Femur (tissue), 1 donor: Measurements from ENCODE around the gene LSR.
A peak's percentile ranks its signal among the peaks of the same experiment; 100 is the strongest.

ENCODE experiments used
- DNase-seq: peaks from one replicate; pipeline ENCODE4 v3.0.0-alpha.2; 2017

The LSR gene

GRCh38 chr19:35249146-35249847 is 495 bp downstream of the LSR start:
- no peak for DNase-seq

- DNase-seq: no peak
Observed at GRCh38 chr19:35249848-35250711, 1.3 kb downstream of the LSR start.

GRCh38 chr19:35251456-35251855 is 2.7 kb downstream of the LSR start:
- DNase-seq: no peak

GRCh38 chr19:35253316-35254286 is 4.8 kb downstream of the LSR start:
- DNase-seq: no peak

- no peak for DNase-seq
Observed at GRCh38 chr19:35254341-35255297, 5.8 kb downstream of the LSR start.

- DNase-seq: no peak
Observed at GRCh38 chr19:35256566-35256965, 7.8 kb downstream of the LSR start.

- DNase-seq: no peak
Observed at GRCh38 chr19:35257113-35257461, 8.3 kb downstream of the LSR start.

- no peak for DNase-seq
Observed at GRCh38 chr19:35260694-35261304, 12.0 kb downstream of the LSR start.

GRCh38 chr19:35261356-35262100 is 12.7 kb downstream of the LSR start:
- no peak for DNase-seq

- no peak for DNase-seq
Observed at GRCh38 chr19:35262101-35262761, 13.4 kb downstream of the LSR start.

GRCh38 chr19:35264268-35265125 is 15.7 kb downstream of the LSR start:
- DNase-seq: no peak

GRCh38 chr19:35265126-35265899 is 16.5 kb downstream of the LSR start:
- no peak for DNase-seq

- peak; percentile 26 for DNase-seq
Observed at GRCh38 chr19:35265900-35266519, 17.2 kb downstream of the LSR start.

- peak; percentile 28 for DNase-seq
Observed at GRCh38 chr19:35266520-35267352, 17.9 kb downstream of the LSR start.

GRCh38 chr19:35267353-35267817 is 18.6 kb downstream of the LSR start:
- peak; percentile 70 for DNase-seq

- peak; percentile 85 for DNase-seq
Observed at GRCh38 chr19:35267818-35268535, 19.2 kb downstream of the LSR start.
